Smooth muscle cell (in vitro differentiated cells): ENCODE data around the gene CHMP3. TPM values are rescaled to one million over a fixed set of nuclear protein-coding genes. Genes with fewer than 3 reads are reported as not detected.

Source experiments
- DNase-seq: peaks from one replicate; lab custom pipeline; 2025; ENCODE audit not compliant: unreplicated experiment; lab: John Stamatoyannopoulos, UW
- H2AFZ ChIP-seq: fragments of 200-600 bp; sonication (generic); 2 replicates; pipeline ENCODE4 v1.6.0; 2016; ENCODE audit warnings: antibody characterized with exemption, low read depth, mild to moderate bottlenecking
- H3F3A ChIP-seq: fragments of 200-600 bp; sonication (generic); 2 replicates; pipeline ENCODE4 v1.6.0; 2017; ENCODE audit warnings: antibody characterized with exemption, low read depth
- H3K27ac ChIP-seq: fragments of 200-600 bp; sonication (generic); 2 replicates; pipeline ENCODE4 v1.5.1; 2016; ENCODE audit warnings: low read depth, mild to moderate bottlenecking
- H3K27me3 ChIP-seq: fragments of 200-600 bp; sonication (generic); 2 replicates; pipeline ENCODE4 v1.6.1; 2016; ENCODE audit warnings: low read depth, mild to moderate bottlenecking
- H3K36me3 ChIP-seq: fragments of 200-600 bp; sonication (generic); 2 replicates; pipeline ENCODE4 v1.5.1; 2016; ENCODE audit warnings: low read depth
- H3K4me1 ChIP-seq: fragments of 200-600 bp; sonication (generic); 2 replicates; pipeline ENCODE4 v1.5.1; 2016; ENCODE audit warnings: low read depth
- H3K4me2 ChIP-seq: fragments of 200-600 bp; sonication (generic); 2 replicates; pipeline ENCODE4 v1.6.0; 2016; ENCODE audit warnings: mild to moderate bottlenecking
- H3K4me3 ChIP-seq: fragments of 200-600 bp; sonication (generic); 2 replicates; pipeline ENCODE4 v1.5.1; 2016; ENCODE audit warnings: mild to moderate bottlenecking
- H3K79me2 ChIP-seq: fragments of 200-600 bp; sonication (generic); 2 replicates; pipeline ENCODE4 v1.6.0; 2016; ENCODE audit warnings: low read depth, mild to moderate bottlenecking
- H3K9ac ChIP-seq: fragments of 200-600 bp; sonication (generic); 2 replicates; pipeline ENCODE4 v1.6.0; 2016; ENCODE audit warnings: low read depth
- H3K9me3 ChIP-seq: fragments of 200-600 bp; sonication (generic); replicated peaks from 2 replicates; pipeline ENCODE4 v1.5.1; 2016; ENCODE audit warnings: low read depth
- H4K20me1 ChIP-seq: fragments of 200-600 bp; sonication (generic); 2 replicates; pipeline ENCODE4 v1.6.0; 2016; ENCODE audit warnings: low read depth
- CTCF ChIP-seq: fragments of 200-600 bp; sonication (generic); IDR thresholded peaks from 2 replicates; pipeline ENCODE4 v1.5.1; 2017; ENCODE audit warnings: borderline replicate concordance, mild to moderate bottlenecking, antibody characterized with exemption; ENCODE audit not compliant: insufficient read depth, poor library complexity, severe bottlenecking
- WGBS: methylation state at CpG from one replicate; pipeline ENCODE4 v1.1.7; 2016; ENCODE audit warnings: low lambda C conversion rate; 5-methylcytosine and 5-hydroxymethylcytosine counted together
- polyA plus RNA-seq: library from polyadenylated mRNA; unstranded; fragments of >200 nt; fragmentation: Nextera tagmentation; extraction: Ambion mirVana; gene quantifications from 2 replicates; pipeline ENCODE4 v1.2.1, GENCODE V29; 2016
- total RNA-seq: library from RNA; depleted of rRNA; stranded (reverse); fragments of >200 nt; gene quantifications from 2 replicates; pipeline ENCODE4 v1.2.3, GENCODE V29; 2014

Gene CHMP3
- total and polyA plus RNA-seq, 2 experiments from 2014 or later: 41.5 to 42.9 TPM

DNA sequence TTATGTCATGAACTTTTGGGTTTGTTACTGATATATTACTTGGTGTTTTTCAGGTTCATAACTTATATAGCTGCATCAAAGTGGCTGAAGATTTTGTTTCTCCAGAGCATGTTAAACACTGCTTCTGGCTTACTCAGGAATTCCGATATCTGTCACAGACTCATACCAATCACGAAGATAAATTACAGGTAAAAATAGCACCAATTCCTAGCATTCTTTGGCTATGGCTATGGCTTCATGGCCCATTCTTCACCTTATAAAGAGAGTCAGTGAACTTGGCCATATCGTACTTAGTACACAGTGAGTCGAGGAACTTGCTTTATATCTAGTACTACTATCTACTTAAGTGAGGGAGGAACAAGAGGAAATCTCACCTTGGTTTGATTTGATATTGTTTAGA is 72.2 kb downstream of the CHMP3 start:
- DNase-seq: no peak
- Histone ChIP-seq H3K27me3 (no peaks in the 10 kb centered on the region), H2AFZ (no peak overlapping the region), H3F3A (peaks cover 5% of the 10 kb centered on the region), H3K27ac (no peak overlapping the region), H3K79me2 (no peaks in the 10 kb centered on the region), H3K9me3 (no peaks in the 10 kb centered on the region), H4K20me1 (peaks cover 4% of the 10 kb centered on the region), H3K9ac (no peak overlapping the region), H3K4me3 (no peak overlapping the region), H3K36me3 (peaks cover 28% of the 10 kb centered on the region), H3K4me2 (no peak overlapping the region), H3K4me1 (no peaks in the 10 kb centered on the region)
- TF ChIP-seq CTCF: no peak
- 83% methylated on average over 4 of the region's 4 CpGs for WGBS

DNA sequence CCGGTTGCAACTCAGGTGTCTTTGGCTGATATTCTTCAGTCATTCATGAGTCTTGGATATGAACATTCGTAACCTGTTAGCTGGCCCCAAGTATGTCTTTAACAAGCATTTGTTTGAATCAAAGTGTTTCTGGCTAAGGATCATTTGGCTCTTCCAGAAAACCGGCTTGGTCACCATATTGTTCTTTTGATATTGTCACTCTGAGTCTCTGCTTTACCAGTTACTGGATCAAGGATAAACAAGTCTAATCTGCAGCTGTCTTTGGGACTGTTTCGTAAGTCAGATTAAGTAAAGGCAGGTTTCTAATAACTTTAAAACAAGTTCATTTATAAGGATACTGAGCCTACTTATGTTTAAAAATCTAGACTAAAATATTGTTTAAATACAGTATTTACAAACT is 73.0 kb downstream of the CHMP3 start:
- Histone ChIP-seq H3K79me2 (no peaks in the 10 kb centered on the region), H3K4me2 (no peak overlapping the region), H2AFZ (no peak overlapping the region), H3K9me3 (no peaks in the 10 kb centered on the region), H3K27me3 (no peaks in the 10 kb centered on the region), H3F3A (peaks cover 5% of the 10 kb centered on the region), H4K20me1 (peaks cover 4% of the 10 kb centered on the region), H3K27ac (no peak overlapping the region), H3K4me1 (no peaks in the 10 kb centered on the region), H3K36me3 (peaks cover 35% of the 10 kb centered on the region), H3K4me3 (no peak overlapping the region), H3K9ac (no peak overlapping the region)
- WGBS: 95% methylated on average over 4 of the region's 4 CpGs
- no peak for TF ChIP-seq CTCF
- no peak for DNase-seq

GRCh38 chr2:86489542-86489941 is 73.7 kb downstream of the CHMP3 start:
- TF ChIP-seq CTCF: no peak
- H3K9me3 ChIP-seq: no peaks in the 10 kb centered on the region
- H3K27me3 ChIP-seq: no peaks in the 10 kb centered on the region
- H4K20me1 ChIP-seq: peaks cover 4% of the 10 kb centered on the region
- no peak overlapping the region for H3K4me3 ChIP-seq
- no peak overlapping the region for H2AFZ ChIP-seq
- DNase-seq: no peak
- H3K36me3 ChIP-seq: peaks cover 41% of the 10 kb centered on the region
- no peak overlapping the region for H3K9ac ChIP-seq
- no peaks in the 10 kb centered on the region for H3K4me1 ChIP-seq
- H3F3A ChIP-seq: peaks cover 5% of the 10 kb centered on the region
- no peak overlapping the region for H3K27ac ChIP-seq
- no peaks in the 10 kb centered on the region for H3K79me2 ChIP-seq
- 99% methylated on average over 3 of the region's 3 CpGs for WGBS
- no peak overlapping the region for H3K4me2 ChIP-seq

DNA sequence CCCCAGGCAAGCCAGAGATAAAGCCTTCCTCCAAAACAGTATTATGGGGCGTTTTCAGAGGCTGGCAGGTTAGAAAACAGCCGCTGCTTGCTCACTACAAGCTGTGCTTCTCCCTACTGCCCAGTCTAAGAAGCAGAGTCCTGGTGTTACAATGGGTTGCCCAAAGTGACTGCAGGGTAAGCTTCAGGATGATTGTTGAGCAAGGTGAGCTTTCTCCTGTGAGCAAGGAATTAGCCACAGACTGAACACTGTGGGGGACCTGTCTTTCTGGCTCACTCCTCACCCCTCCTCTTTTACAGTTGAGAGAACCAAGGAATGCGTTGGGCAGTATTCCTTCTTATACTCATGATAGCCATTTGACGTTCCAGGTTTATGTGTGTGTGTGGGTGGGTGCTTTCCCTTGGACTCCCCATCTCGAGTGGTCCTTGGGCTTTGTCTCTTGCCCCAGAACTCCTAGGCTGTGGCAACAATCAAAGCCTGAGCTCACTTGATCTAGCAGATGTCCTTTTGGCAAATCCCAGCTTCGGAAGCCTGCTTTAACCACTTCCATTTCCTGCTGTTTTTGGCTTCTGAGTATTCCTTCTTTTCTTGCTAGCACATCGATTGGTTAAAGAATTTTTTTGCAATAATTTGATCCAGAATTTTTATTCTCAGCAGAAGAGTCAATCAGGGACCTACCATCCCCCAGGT is 74.5 kb downstream of the CHMP3 start:
- no peaks in the 10 kb centered on the region for H3K9me3 ChIP-seq
- no peak overlapping the region for H3K4me3 ChIP-seq
- H3K4me1 ChIP-seq: no peaks in the 10 kb centered on the region
- TF ChIP-seq CTCF: no peak
- no peak overlapping the region for H3K4me2 ChIP-seq
- no peaks in the 10 kb centered on the region for H3K27me3 ChIP-seq
- H3K79me2 ChIP-seq: no peaks in the 10 kb centered on the region
- H3K36me3 ChIP-seq: peaks cover 49% of the 10 kb centered on the region
- peaks cover 5% of the 10 kb centered on the region for H3F3A ChIP-seq
- peaks cover 11% of the 10 kb centered on the region for H4K20me1 ChIP-seq
- H2AFZ ChIP-seq: no peak overlapping the region
- no peak for DNase-seq
- no peak overlapping the region for H3K9ac ChIP-seq
- WGBS: 98% methylated on average over 7 of the region's 7 CpGs
- no peak overlapping the region for H3K27ac ChIP-seq
